Spleen (tissue), 11 donors: ENCODE measurements around the gene PTGES2. TPM values are rescaled to one million over a fixed set of nuclear protein-coding genes. Genes with fewer than 3 reads are reported as not detected.

ENCODE experiments used
- DNase-seq: peaks from one replicate; pipeline ENCODE4 v3.0.0-alpha.2; 2020
- H3K27ac ChIP-seq, 8 donors: fragments of 200-600 bp; sonication (generic) in 7 of 8; 1 replicate in 4 of 8; 2 replicates in 4 of 8; pipeline versions ENCODE4 v1.5.0 to v1.8.0; 2016 to 2021; ENCODE audit warnings: inconsistent platforms in 4 of 8, mild to moderate bottlenecking in 4 of 8, moderate library complexity in 1 of 8
- H3K27me3 ChIP-seq, 7 donors: fragments of 200-600 bp; sonication (generic) in 6 of 7; replicated peaks in 1 of 7; 1 replicate in 4 of 7; 2 replicates in 3 of 7; pipeline versions ENCODE4 v1.5.0 to v1.8.0; 2016 to 2021; ENCODE audit warnings: inconsistent platforms in 3 of 7, mild to moderate bottlenecking in 1 of 7
- H3K36me3 ChIP-seq, 6 donors: fragments of 200-600 bp; sonication (generic) in 5 of 6; 1 replicate in 4 of 6; 2 replicates in 2 of 6; pipeline versions ENCODE4 v1.5.0 to v1.8.0; 2016 to 2021; ENCODE audit warnings: inconsistent platforms in 2 of 6
- H3K4me1 ChIP-seq, 6 donors: fragments of 200-600 bp; sonication (generic) in 5 of 6; 1 replicate in 3 of 6; 2 replicates in 3 of 6; pipeline versions ENCODE4 v1.5.0 to v1.8.0; 2016 to 2021; ENCODE audit warnings: inconsistent platforms in 3 of 6
- H3K4me3 ChIP-seq, 8 donors: fragments of 200-600 bp; sonication (generic) in 7 of 8; 1 replicate in 4 of 8; 2 replicates in 4 of 8; pipeline versions ENCODE4 v1.5.0 to v1.8.0; 2016 to 2021; ENCODE audit warnings: inconsistent platforms in 4 of 8, mild to moderate bottlenecking in 4 of 8, moderate library complexity in 2 of 8
- H3K9me3 ChIP-seq, 8 donors: fragments of 200-600 bp; sonication (generic) in 7 of 8; 1 replicate in 4 of 8; 2 replicates in 4 of 8; pipeline versions ENCODE4 v1.5.0 to v1.8.0; 2016 to 2021; ENCODE audit warnings: inconsistent platforms in 4 of 8
- POLR2A ChIP-seq, 3 donors: fragments of 450-650 bp; IDR thresholded peaks; one replicate each; pipeline ENCODE4 v1.5.1; 2017; ENCODE audit warnings: antibody characterized with exemption in 3 of 3, mild to moderate bottlenecking in 1 of 3
- POLR2AphosphoS5 ChIP-seq, 3 donors: sonication (generic); formaldehyde crosslinking; IDR thresholded peaks; one replicate each; pipeline ENCODE4 v1.5.1; 2017; ENCODE audit warnings: antibody characterized with exemption in 3 of 3
- WGBS, 5 donors: extraction: QIAGEN DNeasy Blood & Tissue Kit in 3 of 5; methylation state at CpG; one replicate each; pipeline versions ENCODE4 v1.1.5 to v1.1.7; 2013 to 2018; 5-methylcytosine and 5-hydroxymethylcytosine counted together
- intact Hi-C: fragments of 100-400 bp; cut with DNase I; formaldehyde crosslinking; loops from one replicate; pipeline ENCODE4 v1.15.0; 2023; ENCODE audit warnings: low total_unique reads
- polyA plus RNA-seq, 3 donors: library from polyadenylated mRNA; stranded (reverse); fragments of 200-250 nt; gene quantifications; one replicate each; pipeline ENCODE4 v1.2.1, GENCODE V29; 2013
- total RNA-seq, 7 donors: library from RNA; depleted of rRNA in 3 of 7; stranded (reverse); fragments of >200 nt in 3 of 7; fragmentation: NEBNext Ultra II Directional in 4 of 7; extraction: Animal tissue kit (Norgen Biotek cat#: 25700) in 4 of 7; gene quantifications; one replicate each; pipeline versions ENCODE4 v1.1.0 to v1.2.1, GENCODE V29; 2016 to 2021
- TF ChIP-seq, protein P1 (sequence below), 11 experiments: fragments of 200-600 bp in 7 of 11; fragments of 450-650 bp in 4 of 11; sonication (generic) in 4 of 11; IDR thresholded peaks in 8 of 11; conservative IDR thresholded peaks in 3 of 11; 1 replicate in 7 of 11; 2 replicates in 4 of 11; pipeline versions ENCODE4 v1.4.0 to v1.8.0; 2016 to 2021; ENCODE audit warnings: antibody characterized with exemption in 11 of 11, inconsistent platforms in 4 of 11, mild to moderate bottlenecking in 1 of 11
- donor health status: healthy with polysubstance abuse.
- donor health status: DM: no; HTN: no; CAD: no; lungs with moderate emphysema.
- donor health status: DM: no; HTN: no; CAD: no.
- donor health status: Bipolar disorder and iron deficiency.
- donor health status: healthy.
- donor health status: DM: no; HTN: no; CAD: no.
- donor health status: DM: yes; HTN: yes; CAD: no.

The PTGES2 gene
- total and polyA plus RNA-seq, 10 donors, result 45.2 to 71.2 (median 56.5) TPM

DNA sequence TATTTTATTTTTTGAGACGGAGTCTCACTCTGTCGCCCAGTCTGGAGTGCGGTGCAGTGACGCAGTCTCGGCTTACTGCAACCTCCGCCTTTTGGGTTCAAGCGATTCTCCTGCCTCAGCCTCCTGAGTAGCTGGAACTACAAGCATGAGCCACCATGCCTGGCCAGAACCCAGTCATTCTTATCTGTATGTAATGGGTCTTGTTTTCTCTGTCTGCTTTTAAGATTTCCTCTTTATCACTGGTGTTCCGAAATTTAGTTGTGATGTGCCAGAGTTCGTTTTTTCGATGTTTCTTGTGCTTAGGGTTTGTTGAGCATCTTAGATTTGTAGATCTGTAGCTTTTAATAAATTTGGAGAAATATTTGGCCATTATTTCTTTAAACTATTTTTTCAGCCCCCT lies 40.3 kb downstream of the PTGES2 start:
- Histone ChIP-seq H3K4me1 (peaks cover 17 to 75% (median 56%) of the 10 kb centered on the region in 6 donors), H3K4me3 (no peak overlapping the region), H3K27me3 (no peaks in the 10 kb centered on the region), H3K36me3 (peaks cover 0 to 41% (median 0%) of the 10 kb centered on the region in 6 donors), H3K9me3 (no peaks in the 10 kb centered on the region), H3K27ac (peak overlapping the region in 1 of 8 donors; percentile 64)
- intact Hi-C loops, result no loop called here
- 75 to 90% (median 77%) methylated on average over 10 of the region's 10 CpGs for WGBS, 5 donors
- peak; percentile 32 for DNase-seq
- no peak for TF ChIP-seq POLR2AphosphoS5 (IDR thresholded peaks at IDR 0.05)
- no peak for TF ChIP-seq POLR2A (IDR thresholded peaks at IDR 0.05)

DNA sequence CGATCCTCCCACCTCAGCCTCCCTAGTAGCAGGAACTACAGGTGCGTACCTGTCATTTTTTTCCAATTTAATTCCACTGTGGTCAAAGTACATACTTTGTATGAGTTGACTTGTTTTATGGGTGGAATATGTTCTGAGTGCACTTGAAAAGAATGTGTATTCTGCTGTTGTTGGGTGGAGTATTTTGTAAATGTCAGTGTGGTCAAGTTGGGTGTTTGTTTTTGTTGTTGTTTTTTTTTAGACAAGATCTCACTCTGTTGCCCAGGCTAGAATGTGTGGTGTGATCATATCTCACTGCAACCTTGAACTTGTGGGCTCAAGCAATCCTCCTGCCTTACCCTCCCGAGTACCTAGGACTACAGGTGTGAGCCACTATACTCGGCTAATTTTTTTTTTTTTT lies 41.6 kb downstream of the PTGES2 start:
- H3K4me3 ChIP-seq, result no peak overlapping the region
- no peak for DNase-seq
- no peaks in the 10 kb centered on the region for H3K9me3 ChIP-seq
- TF ChIP-seq POLR2AphosphoS5 (IDR thresholded peaks at IDR 0.05) (no peak), POLR2A (IDR thresholded peaks at IDR 0.05) (no peak)
- TF ChIP-seq, protein P1, sequence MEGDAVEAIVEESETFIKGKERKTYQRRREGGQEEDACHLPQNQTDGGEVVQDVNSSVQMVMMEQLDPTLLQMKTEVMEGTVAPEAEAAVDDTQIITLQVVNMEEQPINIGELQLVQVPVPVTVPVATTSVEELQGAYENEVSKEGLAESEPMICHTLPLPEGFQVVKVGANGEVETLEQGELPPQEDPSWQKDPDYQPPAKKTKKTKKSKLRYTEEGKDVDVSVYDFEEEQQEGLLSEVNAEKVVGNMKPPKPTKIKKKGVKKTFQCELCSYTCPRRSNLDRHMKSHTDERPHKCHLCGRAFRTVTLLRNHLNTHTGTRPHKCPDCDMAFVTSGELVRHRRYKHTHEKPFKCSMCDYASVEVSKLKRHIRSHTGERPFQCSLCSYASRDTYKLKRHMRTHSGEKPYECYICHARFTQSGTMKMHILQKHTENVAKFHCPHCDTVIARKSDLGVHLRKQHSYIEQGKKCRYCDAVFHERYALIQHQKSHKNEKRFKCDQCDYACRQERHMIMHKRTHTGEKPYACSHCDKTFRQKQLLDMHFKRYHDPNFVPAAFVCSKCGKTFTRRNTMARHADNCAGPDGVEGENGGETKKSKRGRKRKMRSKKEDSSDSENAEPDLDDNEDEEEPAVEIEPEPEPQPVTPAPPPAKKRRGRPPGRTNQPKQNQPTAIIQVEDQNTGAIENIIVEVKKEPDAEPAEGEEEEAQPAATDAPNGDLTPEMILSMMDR (IDR thresholded peaks at IDR 0.05 in 8 of 11, conservative IDR thresholded peaks at IDR 0.05 in 3 of 11), result no peak
- peaks cover 11 to 75% (median 54%) of the 10 kb centered on the region in 6 donors for H3K4me1 ChIP-seq
- H3K27me3 ChIP-seq, result no peaks in the 10 kb centered on the region
- no peak overlapping the region for H3K27ac ChIP-seq
- peaks cover 0 to 39% (median 0%) of the 10 kb centered on the region in 6 donors for H3K36me3 ChIP-seq
- WGBS, 5 donors, result 85 to 91% (median 88%) methylated on average over 4 of the region's 4 CpGs
- intact Hi-C loops, result no loop called here

DNA sequence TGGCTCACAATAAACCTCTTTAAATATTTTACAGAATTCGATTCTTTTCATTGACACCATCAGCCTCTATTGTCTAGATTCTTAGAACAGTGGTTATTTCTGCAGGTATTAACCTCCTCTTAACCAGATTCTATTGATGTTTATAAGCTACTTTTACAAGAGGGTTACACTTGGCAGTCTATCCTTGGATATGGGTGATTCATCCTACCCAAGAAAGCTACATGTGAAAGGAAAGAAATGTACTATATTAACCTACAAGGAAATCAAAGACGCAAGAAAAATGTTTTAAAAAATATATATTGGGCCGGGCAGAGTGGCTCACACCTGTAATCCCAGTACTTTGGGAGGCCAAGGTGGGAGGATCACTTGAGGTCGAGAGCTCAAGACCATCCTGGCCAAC lies 42.8 kb downstream of the PTGES2 start:
- no peak for TF ChIP-seq POLR2A (IDR thresholded peaks at IDR 0.05)
- TF ChIP-seq, protein P1 (IDR thresholded peaks at IDR 0.05 in 8 of 11, conservative IDR thresholded peaks at IDR 0.05 in 3 of 11), result no peak
- TF ChIP-seq POLR2AphosphoS5 (IDR thresholded peaks at IDR 0.05), result no peak
- peaks cover 0 to 38% (median 0%) of the 10 kb centered on the region in 6 donors for H3K36me3 ChIP-seq
- H3K9me3 ChIP-seq, result no peaks in the 10 kb centered on the region
- no peak overlapping the region for H3K4me3 ChIP-seq
- no peak for DNase-seq
- peaks cover 11 to 77% (median 55%) of the 10 kb centered on the region in 6 donors for H3K4me1 ChIP-seq
- intact Hi-C loops, result no loop called here
- H3K27ac ChIP-seq, result no peak overlapping the region
- 92 to 98% (median 96%) methylated on average over 4 of the region's 4 CpGs for WGBS, 5 donors
- H3K27me3 ChIP-seq, result no peaks in the 10 kb centered on the region

DNA sequence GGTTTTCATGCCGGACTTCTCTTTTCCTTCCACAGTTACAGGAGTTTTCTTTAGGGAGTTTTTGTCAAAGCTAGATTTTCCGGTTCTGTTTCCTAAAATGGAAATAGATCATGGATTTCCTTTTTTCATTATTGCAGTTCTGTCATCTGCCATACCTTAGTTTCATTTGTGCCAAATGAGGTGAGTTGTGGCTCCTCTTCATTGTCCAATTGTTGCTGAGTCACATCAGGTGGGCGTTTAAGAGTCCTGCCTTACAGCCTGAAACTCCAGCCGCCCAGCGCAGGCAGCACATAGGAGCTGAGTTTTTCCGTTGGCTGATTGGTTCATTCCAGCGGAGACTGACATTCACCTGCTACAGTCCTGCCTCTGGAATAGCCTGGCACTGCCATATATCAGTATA lies 45.4 kb downstream of the PTGES2 start:
- Histone ChIP-seq H3K4me1 (peaks cover 19 to 78% (median 54%) of the 10 kb centered on the region in 6 donors), H3K27ac (peak overlapping the region in 6 of 8 donors; percentile 11 to 68 (median 56))
- no peak for DNase-seq

More for the DNA sequence above, 45.4 kb downstream of the PTGES2 start:
- WGBS, 5 donors, result 60 to 70% (median 67%) methylated on average over 7 of the region's 7 CpGs
- H3K4me3 ChIP-seq, result no peak overlapping the region
- TF ChIP-seq POLR2A (IDR thresholded peaks at IDR 0.05) (no peak), POLR2AphosphoS5 (IDR thresholded peaks at IDR 0.05) (no peak)
- TF ChIP-seq, protein P1 (IDR thresholded peaks at IDR 0.05 in 8 of 11, conservative IDR thresholded peaks at IDR 0.05 in 3 of 11), result no peak
- no peaks in the 10 kb centered on the region for H3K27me3 ChIP-seq
- no peaks in the 10 kb centered on the region for H3K9me3 ChIP-seq
- H3K36me3 ChIP-seq, result peaks cover 0 to 36% (median 0%) of the 10 kb centered on the region in 6 donors
- intact Hi-C loops, result no loop called here
